WTC11 (cell line): Measurements from ENCODE around the gene WDR26. TPM values are rescaled to one million over a fixed set of nuclear protein-coding genes. Genes with fewer than 3 reads are reported as not detected.

Experiments
- ATAC-seq: fragments of 200-7000 bp; cut with Tn5 transposase; 2 replicates; pipeline ENCODE4 v1.10.0; 2021; ENCODE audit warnings: mild to moderate bottlenecking, moderate library complexity
- CTCF ChIA-PET: fragments of 300-600 bp; sonication (Branson Sonifier 250); formaldehyde crosslinking; loops from one replicate; lab custom pipeline; 2021; ENCODE audit warnings: antibody characterized with exemption; lab: Charles Lee
- POLR2A ChIA-PET: fragments of 350-600 bp; sonication (Branson Sonifier 250); formaldehyde crosslinking; loops from one replicate; lab custom pipeline; 2021; ENCODE audit warnings: antibody characterized with exemption; lab: Charles Lee
- DNase-seq: peaks from one replicate; pipeline ENCODE4 v3.0.0; 2021; ENCODE audit warnings: low spot score
- H3K27ac Mint-ChIP-seq: 2 replicates; pipeline ENCODE4 v1.8.0; 2021; ENCODE audit warnings: mixed read lengths
- H3K27me3 Mint-ChIP-seq: 2 replicates; pipeline ENCODE4 v1.8.0; 2021; ENCODE audit warnings: low read depth, mild to moderate bottlenecking, moderate library complexity, mixed read lengths
- H3K36me3 Mint-ChIP-seq: 2 replicates; pipeline ENCODE4 v1.8.0; 2021; ENCODE audit warnings: mixed read lengths
- H3K4me1 Mint-ChIP-seq: 2 replicates; pipeline ENCODE4 v1.8.0; 2022; ENCODE audit warnings: mixed read lengths
- H3K4me3 Mint-ChIP-seq: 2 replicates; pipeline ENCODE4 v1.8.0; 2021; ENCODE audit warnings: mild to moderate bottlenecking, moderate library complexity, mixed read lengths
- H3K9me3 Mint-ChIP-seq: 2 replicates; pipeline ENCODE4 v1.8.0; 2021; ENCODE audit warnings: mixed read lengths
- AFF4 ChIP-seq: sonication (generic); formaldehyde crosslinking; IDR thresholded peaks from 2 replicates; pipeline ENCODE4 v1.8.1; 2023; ENCODE audit warnings: mild to moderate bottlenecking, missing genetic modification reagents, borderline replicate concordance
- ESRRA ChIP-seq: sonication (generic); formaldehyde crosslinking; IDR thresholded peaks from 2 replicates; pipeline ENCODE4 v1.8.1; 2022; ENCODE audit warnings: mild to moderate bottlenecking, missing genetic modification reagents, borderline replicate concordance
- JAZF1 ChIP-seq: fragments of 250-450 bp; sonication (Bioruptor Pico); IDR thresholded peaks from 2 replicates; pipeline ENCODE4 v1.9.0; 2021; ENCODE audit warnings: moderate library complexity, mild to moderate bottlenecking, inconsistent platforms
- JUN ChIP-seq: sonication (generic); formaldehyde crosslinking; IDR thresholded peaks from 2 replicates; pipeline ENCODE4 v1.8.0; 2023; ENCODE audit warnings: mild to moderate bottlenecking, missing genetic modification reagents
- MXD4 ChIP-seq: fragments of 250-450 bp; sonication (Bioruptor Pico); IDR thresholded peaks from 2 replicates; pipeline ENCODE4 v1.8.0; 2021; ENCODE audit warnings: mild to moderate bottlenecking, moderate library complexity, borderline replicate concordance
- NFYB ChIP-seq: sonication (generic); formaldehyde crosslinking; conservative IDR thresholded peaks from 2 replicates; pipeline ENCODE4 v1.8.0; 2022; ENCODE audit warnings: low read depth, missing genetic modification reagents
- PREB ChIP-seq: sonication (generic); formaldehyde crosslinking; IDR thresholded peaks from 2 replicates; pipeline ENCODE4 v1.8.1; 2022; ENCODE audit warnings: mild to moderate bottlenecking, missing genetic modification reagents, moderate library complexity, borderline replicate concordance
- RORB ChIP-seq: fragments of 250-450 bp; sonication (Bioruptor Pico); IDR thresholded peaks from 2 replicates; pipeline ENCODE4 v1.9.0; 2021; ENCODE audit warnings: mild to moderate bottlenecking
- SP1 ChIP-seq: sonication (generic); formaldehyde crosslinking; conservative IDR thresholded peaks from 2 replicates; pipeline ENCODE4 v1.8.1; 2022; ENCODE audit warnings: missing genetic modification reagents
- ZNF317 ChIP-seq: sonication (generic); formaldehyde crosslinking; IDR thresholded peaks from 2 replicates; pipeline ENCODE4 v1.8.1; 2023; ENCODE audit warnings: low read depth, mild to moderate bottlenecking, moderate library complexity, missing genetic modification reagents, borderline replicate concordance
- total RNA-seq: library from RNA; stranded (reverse); gene quantifications from 3 replicates; pipeline ENCODE4 v1.2.3, GENCODE V29; 2021
- TF ChIP-seq, protein P1 (sequence below): sonication (generic); formaldehyde crosslinking; IDR thresholded peaks from 2 replicates; pipeline ENCODE4 v1.8.0; 2022; ENCODE audit warnings: mild to moderate bottlenecking, missing genetic modification reagents
- TF ChIP-seq, protein P2 (sequence below): fragments of 250-450 bp; sonication (Bioruptor Pico); conservative IDR thresholded peaks from 2 replicates; pipeline ENCODE4 v1.9.0; 2021; ENCODE audit warnings: mild to moderate bottlenecking
- TF ChIP-seq, protein P3 (sequence below): fragments of 250-450 bp; sonication (Bioruptor Pico); IDR thresholded peaks from 2 replicates; pipeline ENCODE4 v1.9.0; 2021; ENCODE audit warnings: mild to moderate bottlenecking
- TF ChIP-seq, protein P4 (sequence below): sonication (generic); formaldehyde crosslinking; IDR thresholded peaks from 2 replicates; pipeline ENCODE4 v1.8.1; 2022; ENCODE audit warnings: low read depth, missing genetic modification reagents, borderline replicate concordance

WDR26 gene
- total RNA-seq, 1 experiment from 2014 or later, result 66.1 TPM

DNA sequence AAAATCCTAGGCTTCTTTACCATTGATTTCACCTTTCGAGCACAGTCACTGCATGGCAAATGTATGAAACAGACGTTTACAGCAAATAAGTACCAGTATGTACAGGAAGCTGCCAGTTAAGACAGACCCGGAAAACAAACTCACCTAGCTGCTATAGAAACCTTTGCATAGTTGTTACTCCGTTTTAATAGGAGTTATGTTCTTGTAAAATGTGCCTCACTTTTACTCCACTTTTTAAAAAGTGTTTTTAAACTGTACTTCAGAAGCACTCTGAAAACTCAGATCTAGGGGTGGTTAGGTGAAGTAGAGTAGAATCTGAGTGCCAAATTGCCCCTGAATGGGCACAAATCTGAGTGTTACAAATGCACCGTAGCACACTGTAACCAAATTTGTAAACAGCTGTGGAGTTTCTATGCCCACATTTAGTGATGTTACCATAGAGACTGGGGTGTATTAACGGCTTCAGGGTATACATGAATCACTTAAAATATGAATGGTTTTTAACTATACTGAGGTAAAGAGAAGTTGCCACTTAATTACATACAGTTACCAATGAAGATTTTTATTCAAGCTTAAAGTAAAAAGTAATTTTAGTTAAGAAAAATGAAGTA is 47.2 kb downstream of the WDR26 start (continued):
- no peak for TF ChIP-seq AFF4 (CRISPR knock-in tag)
- TF ChIP-seq MXD4, result no peak
- TF ChIP-seq, protein P1, sequence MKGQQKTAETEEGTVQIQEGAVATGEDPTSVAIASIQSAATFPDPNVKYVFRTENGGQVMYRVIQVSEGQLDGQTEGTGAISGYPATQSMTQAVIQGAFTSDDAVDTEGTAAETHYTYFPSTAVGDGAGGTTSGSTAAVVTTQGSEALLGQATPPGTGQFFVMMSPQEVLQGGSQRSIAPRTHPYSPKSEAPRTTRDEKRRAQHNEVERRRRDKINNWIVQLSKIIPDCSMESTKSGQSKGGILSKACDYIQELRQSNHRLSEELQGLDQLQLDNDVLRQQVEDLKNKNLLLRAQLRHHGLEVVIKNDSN (CRISPR knock-in tag), result no peak

DNA sequence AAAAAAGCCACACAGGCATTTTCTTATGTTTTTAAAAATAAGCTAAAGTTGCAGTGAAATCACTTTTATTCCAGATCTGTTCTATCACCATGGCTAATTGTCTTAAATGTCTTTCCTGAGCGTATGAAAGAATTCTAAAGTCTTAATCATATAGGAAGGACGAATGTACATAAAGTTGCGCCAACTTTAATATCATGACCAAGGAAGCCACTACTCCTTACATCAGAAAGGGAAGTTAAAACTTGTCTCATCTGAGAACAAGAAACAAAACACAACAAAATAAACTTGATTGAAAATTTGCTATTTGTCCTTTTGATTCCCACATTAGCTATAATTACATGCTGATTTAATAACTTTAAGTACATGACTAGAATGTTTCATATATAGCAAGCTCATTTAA is 51.4 kb downstream of the WDR26 start:
- Mint-ChIP-seq H3K9me3 (no peaks in the 10 kb centered on the region), H3K27ac (no peak overlapping the region), H3K4me1 (no peaks in the 10 kb centered on the region), H3K27me3 (no peaks in the 10 kb centered on the region), H3K36me3 (peaks cover 11% of the 10 kb centered on the region)
- ATAC-seq, result no peak
- DNase-seq, result no peak
- ChIA-PET CTCF (interaction anchor here (1.5 to 2.3 kb wide), 2 partner anchors 74 to 539 kb away, joined by 4 to 10 read pairs; no protein-coding TSS in a partner anchor), POLR2A (no interaction called here)
- TF ChIP-seq ESRRA (CRISPR knock-in tag), result no peak
- TF ChIP-seq PREB (CRISPR knock-in tag), result no peak
- no peak for TF ChIP-seq JUN (CRISPR knock-in tag)
- TF ChIP-seq, protein P2, sequence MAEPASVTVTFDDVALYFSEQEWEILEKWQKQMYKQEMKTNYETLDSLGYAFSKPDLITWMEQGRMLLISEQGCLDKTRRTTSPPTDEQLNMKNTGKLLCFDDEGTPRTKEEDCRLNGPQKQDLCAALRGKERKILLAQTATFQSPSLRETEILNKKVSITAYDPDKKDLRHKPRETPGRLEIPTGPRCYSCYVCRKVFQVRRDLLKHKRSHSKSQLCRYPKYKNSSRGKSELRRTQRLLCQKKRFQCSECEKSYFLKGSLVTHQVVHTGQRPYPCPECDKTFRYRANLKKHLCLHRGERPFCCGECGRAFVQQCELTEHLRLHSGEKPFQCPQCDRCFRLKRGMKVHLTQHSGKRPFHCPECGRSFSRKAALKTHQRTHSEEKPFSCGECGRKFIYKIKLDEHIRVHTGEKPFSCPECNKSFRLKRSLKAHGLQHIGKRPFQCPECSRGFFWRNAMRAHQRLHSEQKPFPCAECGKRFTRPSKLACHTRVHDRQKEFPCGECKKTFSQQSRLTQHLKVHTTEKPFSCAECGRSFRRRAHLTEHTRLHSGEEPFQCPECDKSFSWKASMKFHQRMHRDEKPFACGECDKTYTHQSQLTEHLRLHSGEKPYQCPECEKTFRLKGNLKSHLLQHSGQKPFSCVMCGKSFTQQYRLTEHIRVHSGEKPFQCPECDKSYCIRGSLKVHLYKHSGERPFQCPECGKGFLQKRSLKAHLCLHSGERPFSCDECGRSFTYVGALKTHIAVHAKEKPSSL (CRISPR knock-in tag), result no peak
- TF ChIP-seq, protein P1 (CRISPR knock-in tag), result no peak
- TF ChIP-seq, protein P3, sequence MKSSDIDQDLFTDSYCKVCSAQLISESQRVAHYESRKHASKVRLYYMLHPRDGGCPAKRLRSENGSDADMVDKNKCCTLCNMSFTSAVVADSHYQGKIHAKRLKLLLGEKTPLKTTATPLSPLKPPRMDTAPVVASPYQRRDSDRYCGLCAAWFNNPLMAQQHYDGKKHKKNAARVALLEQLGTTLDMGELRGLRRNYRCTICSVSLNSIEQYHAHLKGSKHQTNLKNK (CRISPR knock-in tag), result no peak
- no peak for TF ChIP-seq RORB
- TF ChIP-seq, protein P4, sequence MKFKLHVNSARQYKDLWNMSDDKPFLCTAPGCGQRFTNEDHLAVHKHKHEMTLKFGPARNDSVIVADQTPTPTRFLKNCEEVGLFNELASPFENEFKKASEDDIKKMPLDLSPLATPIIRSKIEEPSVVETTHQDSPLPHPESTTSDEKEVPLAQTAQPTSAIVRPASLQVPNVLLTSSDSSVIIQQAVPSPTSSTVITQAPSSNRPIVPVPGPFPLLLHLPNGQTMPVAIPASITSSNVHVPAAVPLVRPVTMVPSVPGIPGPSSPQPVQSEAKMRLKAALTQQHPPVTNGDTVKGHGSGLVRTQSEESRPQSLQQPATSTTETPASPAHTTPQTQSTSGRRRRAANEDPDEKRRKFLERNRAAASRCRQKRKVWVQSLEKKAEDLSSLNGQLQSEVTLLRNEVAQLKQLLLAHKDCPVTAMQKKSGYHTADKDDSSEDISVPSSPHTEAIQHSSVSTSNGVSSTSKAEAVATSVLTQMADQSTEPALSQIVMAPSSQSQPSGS (CRISPR knock-in tag), result no peak
- no peak for TF ChIP-seq NFYB (CRISPR knock-in tag)
- TF ChIP-seq ZNF317, result no peak
- TF ChIP-seq SP1 (CRISPR knock-in tag), result no peak
- no peak for TF ChIP-seq JAZF1 (CRISPR knock-in tag)
- TF ChIP-seq, all 79 proteins: peak for 0
- H3K4me3 Mint-ChIP-seq, result no peak overlapping the region
